SK-N-SH (cell line): ENCODE data around the gene CEBPA. TPM values are rescaled to one million over a fixed set of nuclear protein-coding genes. Genes with fewer than 3 reads are reported as not detected.

ENCODE experiments used
- CTCF ChIA-PET: fragments of 300-600, 350-600 bp; formaldehyde crosslinking; extraction: SDS; loops from one replicate; lab custom pipeline; 2021; lab: Yijun Ruan, JAX
- POLR2A ChIA-PET: fragments of 350-600 bp; sonication (Branson Sonifier 250); formaldehyde crosslinking; extraction: SDS; loops from one replicate; lab custom pipeline; 2020; ENCODE audit warnings: antibody characterized with exemption, inconsistent platforms; lab: Yijun Ruan, JAX
- DNase-seq: peaks from one replicate; pipeline ENCODE4 v3.0.0; 2012
- H2AFZ ChIP-seq: fragments of 200-600 bp; sonication (generic); 2 replicates; pipeline ENCODE4 v1.8.1; 2016; ENCODE audit warnings: antibody characterized with exemption, mild to moderate bottlenecking, low read depth
- H3F3A ChIP-seq: fragments of 200-600 bp; sonication (generic); replicated peaks from 2 replicates; pipeline ENCODE3; 2016; ENCODE audit warnings: antibody characterized with exemption, mild to moderate bottlenecking; ENCODE audit not compliant: insufficient read depth
- H3K27ac ChIP-seq, 2 experiments: fragments of 200-500 bp in 1 of 2; fragments of 200-600 bp in 1 of 2; sonication (Bioruptor generic) in 1 of 2; sonication (generic), shearing (Covaris generic) in 1 of 2; 2 replicates each; pipeline versions ENCODE4 v1.5.1 to v1.6.1; 2014 to 2016; ENCODE audit warnings: low read depth in 2 of 2, inconsistent platforms in 1 of 2, low read length in 1 of 2, mild to moderate bottlenecking in 1 of 2, mixed read lengths in 1 of 2
- H3K27me3 ChIP-seq: fragments of 200-600 bp; sonication (generic), shearing (Covaris generic); 2 replicates; pipeline ENCODE4 v1.6.1; 2016; ENCODE audit warnings: mixed run types; ENCODE audit not compliant: insufficient read depth
- H3K36me3 ChIP-seq, 2 experiments: fragments of 200-500 bp in 1 of 2; fragments of 200-600 bp in 1 of 2; sonication (Bioruptor generic) in 1 of 2; sonication (generic) in 1 of 2; replicated peaks in 1 of 2; 2 replicates each; pipeline versions ENCODE3 to v1.5.1; 2014 to 2016; ENCODE audit warnings: low read length in 1 of 2, mild to moderate bottlenecking in 1 of 2; ENCODE audit not compliant: insufficient read depth in 2 of 2, control insufficient read depth in 1 of 2
- H3K4me1 ChIP-seq, 2 experiments: fragments of 200-500 bp in 1 of 2; fragments of 200-600 bp in 1 of 2; sonication (Bioruptor generic) in 1 of 2; sonication (generic), shearing (Covaris generic) in 1 of 2; 2 replicates each; pipeline versions ENCODE4 v1.5.1 to v1.6.1; 2014 to 2016; ENCODE audit warnings: low read depth in 1 of 2, low read length in 1 of 2, mixed run types in 1 of 2; ENCODE audit not compliant: insufficient read depth in 2 of 2, control insufficient read depth in 1 of 2
- H3K4me2 ChIP-seq: fragments of 200-600 bp; sonication (generic), shearing (Covaris generic); 2 replicates; pipeline ENCODE4 v1.6.1; 2017; ENCODE audit warnings: mixed run types
- H3K4me3 ChIP-seq, 2 experiments: fragments of 200-500 bp in 1 of 2; fragments of 200-600 bp in 1 of 2; sonication (Bioruptor generic) in 1 of 2; sonication (generic), shearing (Covaris generic) in 1 of 2; 2 replicates each; pipeline versions ENCODE4 v1.5.1 to v1.8.1; 2014 to 2016; ENCODE audit warnings: low read depth in 2 of 2, inconsistent platforms in 1 of 2, low read length in 1 of 2, mild to moderate bottlenecking in 1 of 2, mixed read lengths in 1 of 2, moderate library complexity in 1 of 2
- H3K79me2 ChIP-seq: fragments of 200-600 bp; sonication (generic); 2 replicates; pipeline ENCODE4 v1.8.1; 2017; ENCODE audit warnings: mild to moderate bottlenecking; ENCODE audit not compliant: insufficient read depth
- H3K9ac ChIP-seq: fragments of 200-600 bp; sonication (generic); 2 replicates; pipeline ENCODE4 v1.6.1; 2017; ENCODE audit warnings: mixed run types
- H3K9me2 ChIP-seq: fragments of 200-600 bp; sonication (generic); 2 replicates; pipeline ENCODE4 v1.6.1; 2017; ENCODE audit warnings: mixed run types
- H3K9me3 ChIP-seq: fragments of 200-600 bp; sonication (generic); 2 replicates; pipeline ENCODE4 v1.6.1; 2017; ENCODE audit warnings: mixed run types, mild to moderate bottlenecking, moderate library complexity
- H4K20me1 ChIP-seq: fragments of 200-600 bp; sonication (generic); 2 replicates; pipeline ENCODE4 v1.6.1; 2017; ENCODE audit warnings: mild to moderate bottlenecking, mixed run types; ENCODE audit not compliant: insufficient read depth
- CHD2 ChIP-seq: fragments of 150-350 bp; IDR thresholded peaks from 2 replicates; pipeline ENCODE4 v1.6.1; 2018; ENCODE audit warnings: low read length; ENCODE audit not compliant: partially characterized antibody
- CTCF ChIP-seq: fragments of 200-600 bp; sonication (generic); IDR thresholded peaks from 2 replicates; pipeline ENCODE4 v1.6.1; 2017; ENCODE audit warnings: antibody characterized with exemption, mild to moderate bottlenecking, moderate library complexity
- EZH2phosphoT487 ChIP-seq: fragments of 200-600 bp; sonication (generic); IDR thresholded peaks from 2 replicates; pipeline ENCODE4 v1.6.1; 2017; ENCODE audit warnings: low read depth, mixed run types, mild to moderate bottlenecking, antibody characterized with exemption, moderate library complexity, borderline replicate concordance
- FOSL2 ChIP-seq: IDR thresholded peaks from 2 replicates; pipeline ENCODE4 v1.4.0; 2012; ENCODE audit warnings: low read depth, mild to moderate bottlenecking, moderate library complexity, borderline replicate concordance
- GABPA ChIP-seq: IDR thresholded peaks from 2 replicates; pipeline ENCODE4 v1.4.0; 2012; ENCODE audit warnings: low read depth, mild to moderate bottlenecking
- GATA2 ChIP-seq: sonication (generic); formaldehyde crosslinking; IDR thresholded peaks from 2 replicates; pipeline ENCODE4 v1.5.0; 2020; ENCODE audit warnings: mild to moderate bottlenecking, missing genetic modification reagents
- JUND ChIP-seq: IDR thresholded peaks from 2 replicates; pipeline ENCODE4 v1.4.0; 2012
- MAX ChIP-seq: IDR thresholded peaks from 2 replicates; pipeline ENCODE4 v1.4.0; 2012; ENCODE audit warnings: low read depth
- MXI1 ChIP-seq: IDR thresholded peaks from 2 replicates; pipeline ENCODE4 v1.6.1; 2012; ENCODE audit warnings: mild to moderate bottlenecking, low read depth, low read length, improper control_type of control experiment
- NFIC ChIP-seq: IDR thresholded peaks from 2 replicates; pipeline ENCODE4 v1.4.0; 2012; ENCODE audit warnings: borderline replicate concordance
- PBX3 ChIP-seq: IDR thresholded peaks from 2 replicates; pipeline ENCODE4; 2012
- RAD21 ChIP-seq: IDR thresholded peaks from 2 replicates; pipeline ENCODE4 v1.6.1; 2012; ENCODE audit warnings: mild to moderate bottlenecking, low read length
- SMC3 ChIP-seq: IDR thresholded peaks from 2 replicates; pipeline ENCODE4 v1.6.1; 2012; ENCODE audit warnings: low read depth, low read length, improper control_type of control experiment
- TCF12 ChIP-seq: IDR thresholded peaks from 2 replicates; pipeline ENCODE4 v1.4.0; 2012
- USF1 ChIP-seq: IDR thresholded peaks from 2 replicates; pipeline ENCODE4 v1.4.0; 2012; ENCODE audit warnings: low read depth, borderline replicate concordance
- USF2 ChIP-seq: fragments of 150-350 bp; IDR thresholded peaks from 2 replicates; pipeline ENCODE4 v1.6.1; 2017; ENCODE audit warnings: antibody characterized with exemption, low read length, low read depth, borderline replicate concordance
- YY1 ChIP-seq: IDR thresholded peaks from 2 replicates; pipeline ENCODE4 v1.4.0; 2012; ENCODE audit warnings: low read depth, mild to moderate bottlenecking
- ZBTB33 ChIP-seq: IDR thresholded peaks from 2 replicates; pipeline ENCODE4 v1.4.0; 2012; ENCODE audit warnings: low read depth, borderline replicate concordance
- WGBS: methylation state at CpG from one replicate; pipeline ENCODE4 v1.1.6; 2017; ENCODE audit warnings: low lambda C conversion rate; 5-methylcytosine and 5-hydroxymethylcytosine counted together
- polyA plus RNA-seq, 3 experiments: library from polyadenylated mRNA; depleted of rRNA; stranded (reverse); fragments of >200 nt; gene quantifications; 2 replicates each; pipeline ENCODE4 v1.2.3, GENCODE V29; 2012

Gene CEBPA
- polyA plus RNA-seq, 1 of the 3 experiments (the other 2 are of a cell fraction), result 0.15 TPM

- H3K9me2 ChIP-seq, result no peaks in the 10 kb centered on the region
- no peaks in the 10 kb centered on the region; a peak in 1 of 4 replicates for H3K4me1 ChIP-seq
- ChIA-PET POLR2A (interaction anchor here (0.8 to 1.2 kb wide), 2 partner anchors 24 to 95 kb away, joined by 3 to 4 read pairs; partner anchors contain the start of genes CEBPA and CEBPG), CTCF (no interaction called here)
- WGBS, result 24% methylated on average over 2 of the region's 4 CpGs
- no peaks in the 10 kb centered on the region for H3K79me2 ChIP-seq
- no peaks in the 10 kb centered on the region for H3K36me3 ChIP-seq
- H3F3A ChIP-seq, result no peaks in the 10 kb centered on the region
- H3K9ac ChIP-seq, result no peak overlapping the region
- no peak overlapping the region for H3K27ac ChIP-seq
- no peaks in the 10 kb centered on the region for H4K20me1 ChIP-seq
- no peak overlapping the region for H3K4me3 ChIP-seq
- H2AFZ ChIP-seq, result no peak overlapping the region
- no peaks in the 10 kb centered on the region for H3K27me3 ChIP-seq
- H3K9me3 ChIP-seq, result no peaks in the 10 kb centered on the region
- no peak overlapping the region for H3K4me2 ChIP-seq
- TF ChIP-seq RAD21, result no peak
- DNase-seq, result no peak
Measured at GRCh38 chr19:33278023-33278402, 24.3 kb downstream of the CEBPA start.

- Histone ChIP-seq H3K4me2 (no peak overlapping the region), H3K9ac (no peak overlapping the region), H3K79me2 (no peaks in the 10 kb centered on the region), H3K9me3 (no peaks in the 10 kb centered on the region), H4K20me1 (no peaks in the 10 kb centered on the region), H3F3A (no peaks in the 10 kb centered on the region), H2AFZ (no peak overlapping the region), H3K4me1 (no peaks in the 10 kb centered on the region; a peak in 1 of 4 replicates), H3K27ac (no peak overlapping the region), H3K9me2 (no peaks in the 10 kb centered on the region), H3K4me3 (no peak overlapping the region), H3K36me3 (no peaks in the 10 kb centered on the region), H3K27me3 (no peaks in the 10 kb centered on the region)
- no peak for TF ChIP-seq FOSL2
- TF ChIP-seq USF1, result no peak
- no peak for TF ChIP-seq TCF12
- TF ChIP-seq USF2, result no peak
- no peak for TF ChIP-seq GABPA
- no peak for TF ChIP-seq GATA2
- no peak for TF ChIP-seq CHD2
- no peak for TF ChIP-seq MAX
- TF ChIP-seq SMC3, result no peak
- TF ChIP-seq YY1, result no peak
- TF ChIP-seq JUND, result no peak
- no peak for TF ChIP-seq PBX3
- TF ChIP-seq EZH2phosphoT487, result no peak
- no peak for TF ChIP-seq NFIC
- no peak for TF ChIP-seq ZBTB33
- TF ChIP-seq MXI1, result no peak
- TF ChIP-seq RAD21, result no peak
- TF ChIP-seq CTCF, result no peak
- 69% methylated on average over 9 of the region's 12 CpGs for WGBS
- ChIA-PET CTCF (no interaction called here), POLR2A (interaction anchor here (0.8 to 1.2 kb wide), 2 partner anchors 25 to 96 kb away, joined by 3 to 4 read pairs; partner anchors contain the start of genes CEBPA and CEBPG)
- no peak for DNase-seq
Measured at GRCh38 chr19:33277434-33277833, 24.9 kb downstream of the CEBPA start.
